ENCODE measurements around the gene RAX2. TPM values are rescaled to one million over a fixed set of nuclear protein-coding genes. Genes with fewer than 3 reads are reported as not detected.

The RAX2 gene
- polyA plus RNA-seq, 2 donors, result not detected

GRCh38 chr19:3781603-3782002 lies 9.6 kb upstream of the RAX2 start:
- WGBS, 2 donors, result 97 to 100% methylated on average over 2 of the region's 2 CpGs
- peaks cover 4 to 9% of the 10 kb centered on the region in 2 donors for H3K4me1 ChIP-seq (ENCODE audit: control insufficient read depth in 2 of 2, insufficient read depth in 2 of 2, low read length in 1 of 2)
- peaks cover 16 to 25% of the 10 kb centered on the region in 2 donors for H3K9me3 ChIP-seq (ENCODE audit: control insufficient read depth in 2 of 2, insufficient read depth in 1 of 2, low read depth in 1 of 2, low read length in 1 of 2)
- no peaks in the 10 kb centered on the region for H3K27me3 ChIP-seq (ENCODE audit: control insufficient read depth in 1 of 2, insufficient read depth in 2 of 2, low read length in 2 of 2)
- no peak overlapping the region for H3K27ac ChIP-seq (ENCODE audit: low read depth in 2 of 2, low read length in 1 of 2)
- no peak overlapping the region for H3K4me3 ChIP-seq (ENCODE audit: low read depth in 1 of 2, low read length in 2 of 2)
- no peaks in the 10 kb centered on the region for H3K36me3 ChIP-seq (ENCODE audit: control insufficient read depth in 2 of 2, insufficient read depth in 2 of 2, low read length in 1 of 2)

- WGBS, 2 donors, result 83 to 89% methylated on average over 9 of the region's 9 CpGs
- peaks cover 4 to 9% of the 10 kb centered on the region in 2 donors for H3K4me1 ChIP-seq (ENCODE audit: control insufficient read depth in 2 of 2, insufficient read depth in 2 of 2, low read length in 1 of 2)
- H3K4me3 ChIP-seq (ENCODE audit: low read depth in 1 of 2, low read length in 2 of 2), result no peak overlapping the region
- H3K27me3 ChIP-seq (ENCODE audit: control insufficient read depth in 1 of 2, insufficient read depth in 2 of 2, low read length in 2 of 2), result no peaks in the 10 kb centered on the region
- H3K27ac ChIP-seq (ENCODE audit: low read depth in 2 of 2, low read length in 1 of 2), result no peak overlapping the region
- H3K36me3 ChIP-seq (ENCODE audit: control insufficient read depth in 2 of 2, insufficient read depth in 2 of 2, low read length in 1 of 2), result no peaks in the 10 kb centered on the region
- peaks cover 16 to 25% of the 10 kb centered on the region in 2 donors for H3K9me3 ChIP-seq (ENCODE audit: control insufficient read depth in 2 of 2, insufficient read depth in 1 of 2, low read depth in 1 of 2, low read length in 1 of 2)
Measured at GRCh38 chr19:3780786-3781304, 8.8 kb upstream of the RAX2 start.

- Histone ChIP-seq H3K27ac (ENCODE audit: low read depth in 2 of 2, low read length in 1 of 2) (no peak overlapping the region), H3K27me3 (ENCODE audit: control insufficient read depth in 1 of 2, insufficient read depth in 2 of 2, low read length in 2 of 2) (no peaks in the 10 kb centered on the region), H3K9me3 (ENCODE audit: control insufficient read depth in 2 of 2, insufficient read depth in 1 of 2, low read depth in 1 of 2, low read length in 1 of 2) (peaks cover 16 to 21% of the 10 kb centered on the region in 2 donors), H3K4me3 (ENCODE audit: low read depth in 1 of 2, low read length in 2 of 2) (no peak overlapping the region), H3K4me1 (ENCODE audit: control insufficient read depth in 2 of 2, insufficient read depth in 2 of 2, low read length in 1 of 2) (no peaks in the 10 kb centered on the region), H3K36me3 (ENCODE audit: control insufficient read depth in 2 of 2, insufficient read depth in 2 of 2, low read length in 1 of 2) (no peaks in the 10 kb centered on the region)
- 69 to 70% methylated on average over 34 to 44 of the region's 44 CpGs for whole genome bisulfite sequencing, 2 donors
Measured at GRCh38 chr19:3778899-3779723, 7.1 kb upstream of the RAX2 start.

GRCh38 chr19:3778104-3778867 lies 6.3 kb upstream of the RAX2 start:
- 79 to 84% methylated on average over 37 of the region's 37 CpGs for WGBS, 2 donors
- H3K36me3 ChIP-seq (ENCODE audit: control insufficient read depth in 2 of 2, insufficient read depth in 2 of 2, low read length in 1 of 2), result no peaks in the 10 kb centered on the region
- no peak overlapping the region for H3K4me3 ChIP-seq (ENCODE audit: low read depth in 1 of 2, low read length in 2 of 2)
- H3K27me3 ChIP-seq (ENCODE audit: control insufficient read depth in 1 of 2, insufficient read depth in 2 of 2, low read length in 2 of 2), result no peaks in the 10 kb centered on the region
- H3K4me1 ChIP-seq (ENCODE audit: control insufficient read depth in 2 of 2, insufficient read depth in 2 of 2, low read length in 1 of 2), result no peaks in the 10 kb centered on the region
- no peak overlapping the region for H3K27ac ChIP-seq (ENCODE audit: low read depth in 2 of 2, low read length in 1 of 2)
- peaks cover 16 to 21% of the 10 kb centered on the region in 2 donors for H3K9me3 ChIP-seq (ENCODE audit: control insufficient read depth in 2 of 2, insufficient read depth in 1 of 2, low read depth in 1 of 2, low read length in 1 of 2)

- Histone ChIP-seq H3K4me1 (ENCODE audit: control insufficient read depth in 2 of 2, insufficient read depth in 2 of 2, low read length in 1 of 2) (peaks cover 0 to 3% of the 10 kb centered on the region in 2 donors), H3K27me3 (ENCODE audit: control insufficient read depth in 1 of 2, insufficient read depth in 2 of 2, low read length in 2 of 2) (no peaks in the 10 kb centered on the region), H3K36me3 (ENCODE audit: control insufficient read depth in 2 of 2, insufficient read depth in 2 of 2, low read length in 1 of 2) (no peaks in the 10 kb centered on the region), H3K9me3 (ENCODE audit: control insufficient read depth in 2 of 2, insufficient read depth in 1 of 2, low read depth in 1 of 2, low read length in 1 of 2) (peaks cover 2 to 7% of the 10 kb centered on the region in 2 donors), H3K27ac (ENCODE audit: low read depth in 2 of 2, low read length in 1 of 2) (no peak overlapping the region), H3K4me3 (ENCODE audit: low read depth in 1 of 2, low read length in 2 of 2) (no peak overlapping the region)
- WGBS, 2 donors, result 85 to 88% methylated on average over 1 of the region's 1 CpG
Measured at GRCh38 chr19:3776479-3777040, 4.5 kb upstream of the RAX2 start.

- Histone ChIP-seq H3K4me1 (ENCODE audit: control insufficient read depth in 2 of 2, insufficient read depth in 2 of 2, low read length in 1 of 2) (peaks cover 0 to 3% of the 10 kb centered on the region in 2 donors), H3K9me3 (ENCODE audit: control insufficient read depth in 2 of 2, insufficient read depth in 1 of 2, low read depth in 1 of 2, low read length in 1 of 2) (no peaks in the 10 kb centered on the region), H3K4me3 (ENCODE audit: low read depth in 1 of 2, low read length in 2 of 2) (no peak overlapping the region), H3K27me3 (ENCODE audit: control insufficient read depth in 1 of 2, insufficient read depth in 2 of 2, low read length in 2 of 2) (no peaks in the 10 kb centered on the region), H3K36me3 (ENCODE audit: control insufficient read depth in 2 of 2, insufficient read depth in 2 of 2, low read length in 1 of 2) (no peaks in the 10 kb centered on the region), H3K27ac (ENCODE audit: low read depth in 2 of 2, low read length in 1 of 2) (no peak overlapping the region)
- 89 to 91% methylated on average over 5 of the region's 5 CpGs for WGBS, 2 donors
Measured at GRCh38 chr19:3775831-3776230, 3.8 kb upstream of the RAX2 start.

GRCh38 chr19:3775374-3775711 lies 3.3 kb upstream of the RAX2 start:
- peaks cover 0 to 3% of the 10 kb centered on the region in 2 donors for H3K4me1 ChIP-seq (ENCODE audit: control insufficient read depth in 2 of 2, insufficient read depth in 2 of 2, low read length in 1 of 2)
- H3K27ac ChIP-seq (ENCODE audit: low read depth in 2 of 2, low read length in 1 of 2), result no peak overlapping the region
- no peak overlapping the region for H3K4me3 ChIP-seq (ENCODE audit: low read depth in 1 of 2, low read length in 2 of 2)
- no peaks in the 10 kb centered on the region for H3K9me3 ChIP-seq (ENCODE audit: control insufficient read depth in 2 of 2, insufficient read depth in 1 of 2, low read depth in 1 of 2, low read length in 1 of 2)
- H3K36me3 ChIP-seq (ENCODE audit: control insufficient read depth in 2 of 2, insufficient read depth in 2 of 2, low read length in 1 of 2), result no peaks in the 10 kb centered on the region
- whole genome bisulfite sequencing, 2 donors, result 69 to 84% methylated on average over 2 of the region's 2 CpGs
- H3K27me3 ChIP-seq (ENCODE audit: control insufficient read depth in 1 of 2, insufficient read depth in 2 of 2, low read length in 2 of 2), result no peaks in the 10 kb centered on the region

GRCh38 chr19:3774621-3775373 lies 2.8 kb upstream of the RAX2 start:
- Histone ChIP-seq H3K9me3 (ENCODE audit: control insufficient read depth in 2 of 2, insufficient read depth in 1 of 2, low read depth in 1 of 2, low read length in 1 of 2) (no peaks in the 10 kb centered on the region), H3K27me3 (ENCODE audit: control insufficient read depth in 1 of 2, insufficient read depth in 2 of 2, low read length in 2 of 2) (no peaks in the 10 kb centered on the region), H3K36me3 (ENCODE audit: control insufficient read depth in 2 of 2, insufficient read depth in 2 of 2, low read length in 1 of 2) (no peaks in the 10 kb centered on the region), H3K4me3 (ENCODE audit: low read depth in 1 of 2, low read length in 2 of 2) (no peak overlapping the region), H3K27ac (ENCODE audit: low read depth in 2 of 2, low read length in 1 of 2) (no peak overlapping the region), H3K4me1 (ENCODE audit: control insufficient read depth in 2 of 2, insufficient read depth in 2 of 2, low read length in 1 of 2) (peaks cover 0 to 3% of the 10 kb centered on the region in 2 donors)
- WGBS, 2 donors, result 70 to 73% methylated on average over 25 of the region's 25 CpGs

Data from esophagus (tissue), 2 donors.